Right lobe of liver (tissue), 6 donors: Measurements from ENCODE around the gene ZNF618. TPM values are rescaled to one million over a fixed set of nuclear protein-coding genes. Genes with fewer than 3 reads are reported as not detected.

ENCODE experiments used
- ATAC-seq, 4 donors: fragments of 200-7000 bp; cut with Tn5 transposase; one replicate each; pipeline ENCODE4 v1.9.1; 2020; ENCODE audit warnings: mild to moderate bottlenecking in 4 of 4, moderate library complexity in 4 of 4
- DNase-seq, 3 donors: peaks; one replicate each; pipeline ENCODE4 v3.0.0-alpha.2; 2020
- H3K27ac ChIP-seq, 3 donors: fragments of 200-600 bp; one replicate each; pipeline ENCODE4 v1.8.0; 2022
- H3K27me3 ChIP-seq, 2 donors: fragments of 200-600 bp; one replicate each; pipeline ENCODE4 v1.8.0; 2022
- H3K36me3 ChIP-seq, 4 donors: fragments of 200-600 bp; sonication (generic) in 1 of 4; one replicate each; pipeline versions ENCODE4 v1.5.1 to v1.8.0; 2017 to 2022; ENCODE audit warnings: control low read depth in 1 of 4
- H3K4me1 ChIP-seq, 4 donors: fragments of 200-600 bp; sonication (generic) in 1 of 4; one replicate each; pipeline versions ENCODE4 v1.5.1 to v1.8.0; 2017 to 2022; ENCODE audit warnings: control low read depth in 1 of 4
- H3K4me3 ChIP-seq, 3 donors: fragments of 200-600 bp; one replicate each; pipeline ENCODE4 v1.8.0; 2022
- H3K9me3 ChIP-seq, 4 donors: fragments of 200-600 bp; sonication (generic) in 1 of 4; one replicate each; pipeline versions ENCODE4 v1.5.1 to v1.8.0; 2017 to 2022; ENCODE audit warnings: control low read depth in 1 of 4
- POLR2A ChIP-seq: fragments of 450-650 bp; IDR thresholded peaks from one replicate; pipeline ENCODE4 v1.6.1; 2017; ENCODE audit warnings: antibody characterized with exemption, mild to moderate bottlenecking
- WGBS: methylation state at CpG from one replicate; pipeline ENCODE4 v1.1.6; 2018; ENCODE audit warnings: low coverage, low lambda C conversion rate; ENCODE audit not compliant: insufficient coverage; ENCODE audit errors: missing lambda C conversion rate; 5-methylcytosine and 5-hydroxymethylcytosine counted together
- intact Hi-C, 2 donors: fragments of 100-400 bp; cut with DNase I; formaldehyde crosslinking; loops; one replicate each; pipeline versions ENCODE4 v1.11.2 to v1.14.1; 2022
- total RNA-seq, 6 experiments: library from RNA; depleted of rRNA in 2 of 6; stranded (reverse); fragments of >200 nt in 2 of 6; fragmentation: NEBNext Ultra II Directional in 3 of 6; extraction: Animal tissue kit (Norgen Biotek cat#: 25700) in 3 of 6; gene quantifications; one replicate each; pipeline versions ENCODE4 v1.1.0 to v1.2.4, GENCODE V29; 2016 to 2023
- TF ChIP-seq, protein P1 (sequence below), 4 donors: fragments of 200-600 bp in 3 of 4; fragments of 450-650 bp in 1 of 4; IDR thresholded peaks; one replicate each; pipeline versions ENCODE4 v1.5.1 to v1.8.0; 2016 to 2022; ENCODE audit warnings: antibody characterized with exemption in 4 of 4, mild to moderate bottlenecking in 2 of 4
- donor health status: DM: no; HTN: yes; CAD: no.
- donor health status: DM: no; HTN: no; CAD: no.
- donor health status: DM: no; HTN: no; CAD: no.
- donor health status: DM: no; HTN: yes; CAD: no.
- donor health status: DM: no; HTN: yes; CAD: no.

The ZNF618 gene
- total RNA-seq, 6 experiments from 2014 or later = 2.9 to 7.9 (median 6.0) TPM

DNA sequence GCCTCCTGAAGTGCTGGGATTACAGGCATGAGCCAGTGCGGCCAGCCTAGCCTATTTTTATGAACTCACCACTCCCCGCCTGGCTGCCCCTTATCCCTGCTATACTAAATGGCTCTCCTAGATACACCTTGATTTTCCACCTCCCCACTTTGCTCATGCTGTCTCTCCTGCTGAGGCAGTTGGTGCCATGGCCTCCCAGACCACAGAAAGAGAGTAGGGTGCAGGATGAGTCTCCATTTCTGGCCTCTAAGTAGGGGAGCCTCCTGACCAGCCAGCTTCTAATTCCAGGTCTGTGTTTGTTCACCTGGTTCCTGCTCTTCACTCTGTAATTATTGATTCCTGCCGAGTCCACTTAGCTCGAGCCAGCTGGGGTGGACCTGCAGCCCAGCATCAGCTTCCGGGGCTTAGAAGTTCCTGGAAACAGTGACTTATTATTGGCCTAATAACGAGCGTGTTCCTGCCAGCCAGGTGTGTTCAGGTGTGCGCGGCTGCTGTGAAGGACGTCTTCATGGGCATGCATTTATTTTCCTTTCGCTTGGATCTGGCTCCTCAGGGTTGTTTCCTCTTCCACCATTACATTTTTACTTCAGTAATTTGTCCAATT, 34.0 kb downstream of the ZNF618 start:
- Histone ChIP-seq H3K36me3 (no peaks in the 10 kb centered on the region), H3K27ac (peak overlapping the region; percentile 29 to 55 (median 43)), H3K4me3 (no peak overlapping the region), H3K4me1 (peaks cover 0 to 31% (median 12%) of the 10 kb centered on the region in 4 donors), H3K9me3 (no peaks in the 10 kb centered on the region), H3K27me3 (no peaks in the 10 kb centered on the region)
- intact Hi-C loops = no loop called here
- DNase-seq (peak; percentile 62 to 76 (median 64)), ATAC-seq (peak; percentile 75 to 88 (median 84))
- WGBS = 34% methylated on average over 10 of the region's 11 CpGs
- TF ChIP-seq POLR2A = peak; percentile 34
- TF ChIP-seq, protein P1, sequence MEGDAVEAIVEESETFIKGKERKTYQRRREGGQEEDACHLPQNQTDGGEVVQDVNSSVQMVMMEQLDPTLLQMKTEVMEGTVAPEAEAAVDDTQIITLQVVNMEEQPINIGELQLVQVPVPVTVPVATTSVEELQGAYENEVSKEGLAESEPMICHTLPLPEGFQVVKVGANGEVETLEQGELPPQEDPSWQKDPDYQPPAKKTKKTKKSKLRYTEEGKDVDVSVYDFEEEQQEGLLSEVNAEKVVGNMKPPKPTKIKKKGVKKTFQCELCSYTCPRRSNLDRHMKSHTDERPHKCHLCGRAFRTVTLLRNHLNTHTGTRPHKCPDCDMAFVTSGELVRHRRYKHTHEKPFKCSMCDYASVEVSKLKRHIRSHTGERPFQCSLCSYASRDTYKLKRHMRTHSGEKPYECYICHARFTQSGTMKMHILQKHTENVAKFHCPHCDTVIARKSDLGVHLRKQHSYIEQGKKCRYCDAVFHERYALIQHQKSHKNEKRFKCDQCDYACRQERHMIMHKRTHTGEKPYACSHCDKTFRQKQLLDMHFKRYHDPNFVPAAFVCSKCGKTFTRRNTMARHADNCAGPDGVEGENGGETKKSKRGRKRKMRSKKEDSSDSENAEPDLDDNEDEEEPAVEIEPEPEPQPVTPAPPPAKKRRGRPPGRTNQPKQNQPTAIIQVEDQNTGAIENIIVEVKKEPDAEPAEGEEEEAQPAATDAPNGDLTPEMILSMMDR (IDR thresholded peaks at IDR 0.05) = no peak

DNA sequence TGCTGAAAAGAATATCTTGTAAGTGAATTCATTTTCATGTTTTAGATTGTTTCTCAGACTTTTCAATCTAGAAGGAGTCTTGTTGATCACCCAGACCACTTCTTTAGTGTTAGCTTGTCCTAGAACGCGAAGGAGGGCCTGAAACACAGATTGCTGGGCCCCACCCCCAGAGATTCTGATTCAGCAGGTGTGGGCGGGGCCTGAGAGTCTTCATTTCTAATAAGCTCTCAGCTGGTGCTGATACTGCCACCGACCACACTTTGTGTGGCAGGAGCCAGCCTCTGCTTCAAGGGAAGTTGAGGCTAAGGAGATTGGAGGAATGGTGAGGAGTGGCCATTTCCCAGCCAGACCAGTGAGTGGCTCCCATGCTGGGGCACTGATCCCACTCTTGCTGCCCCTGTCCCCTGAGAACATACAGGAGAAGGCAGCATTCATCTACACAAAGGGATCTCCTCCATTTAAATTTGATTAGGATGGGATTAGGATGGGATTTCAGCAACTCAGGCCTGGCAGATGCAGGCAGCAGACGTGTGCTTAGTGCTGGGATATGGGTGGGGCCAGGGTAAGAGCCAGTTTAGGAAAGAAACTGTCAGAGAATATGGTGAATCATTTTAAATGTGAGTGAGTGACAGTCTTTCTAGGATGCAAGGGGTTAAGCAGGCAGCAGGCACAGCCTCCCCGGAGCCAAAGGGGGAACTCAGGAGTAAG, 35.9 kb downstream of the ZNF618 start:
- Histone ChIP-seq H3K36me3 (no peaks in the 10 kb centered on the region), H3K4me3 (no peak overlapping the region), H3K4me1 (peaks cover 0 to 31% (median 12%) of the 10 kb centered on the region in 4 donors), H3K27ac (no peak overlapping the region), H3K9me3 (no peaks in the 10 kb centered on the region), H3K27me3 (no peaks in the 10 kb centered on the region)
- ATAC-seq (no peak), DNase-seq (no peak)
- intact Hi-C loops = no loop called here
- 62% methylated on average over 4 of the region's 6 CpGs for WGBS
- no peak for TF ChIP-seq POLR2A
- TF ChIP-seq, protein P1 (IDR thresholded peaks at IDR 0.05) = no peak

DNA sequence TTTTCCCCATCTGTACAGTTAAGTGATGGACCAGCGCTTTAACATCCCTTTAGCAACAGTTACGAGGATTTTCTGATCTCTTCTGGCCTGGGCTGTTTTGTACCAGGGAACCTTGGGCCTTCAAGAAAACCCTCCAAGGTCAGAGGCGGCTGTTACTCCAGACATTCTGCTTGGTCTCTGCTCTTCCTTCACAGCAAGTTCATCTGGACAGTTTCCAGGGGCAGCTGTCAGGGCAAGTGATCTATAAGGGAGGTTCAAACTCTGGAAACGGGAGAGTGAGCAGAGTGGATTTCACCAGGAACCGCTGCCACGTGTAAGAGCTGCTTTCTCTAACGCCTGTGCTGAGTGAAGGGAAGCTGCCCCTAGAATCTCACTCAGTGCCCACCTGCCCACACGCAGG, 36.7 kb downstream of the ZNF618 start:
- no peak for DNase-seq
- 19% methylated on average over 6 of the region's 8 CpGs for WGBS

DNA sequence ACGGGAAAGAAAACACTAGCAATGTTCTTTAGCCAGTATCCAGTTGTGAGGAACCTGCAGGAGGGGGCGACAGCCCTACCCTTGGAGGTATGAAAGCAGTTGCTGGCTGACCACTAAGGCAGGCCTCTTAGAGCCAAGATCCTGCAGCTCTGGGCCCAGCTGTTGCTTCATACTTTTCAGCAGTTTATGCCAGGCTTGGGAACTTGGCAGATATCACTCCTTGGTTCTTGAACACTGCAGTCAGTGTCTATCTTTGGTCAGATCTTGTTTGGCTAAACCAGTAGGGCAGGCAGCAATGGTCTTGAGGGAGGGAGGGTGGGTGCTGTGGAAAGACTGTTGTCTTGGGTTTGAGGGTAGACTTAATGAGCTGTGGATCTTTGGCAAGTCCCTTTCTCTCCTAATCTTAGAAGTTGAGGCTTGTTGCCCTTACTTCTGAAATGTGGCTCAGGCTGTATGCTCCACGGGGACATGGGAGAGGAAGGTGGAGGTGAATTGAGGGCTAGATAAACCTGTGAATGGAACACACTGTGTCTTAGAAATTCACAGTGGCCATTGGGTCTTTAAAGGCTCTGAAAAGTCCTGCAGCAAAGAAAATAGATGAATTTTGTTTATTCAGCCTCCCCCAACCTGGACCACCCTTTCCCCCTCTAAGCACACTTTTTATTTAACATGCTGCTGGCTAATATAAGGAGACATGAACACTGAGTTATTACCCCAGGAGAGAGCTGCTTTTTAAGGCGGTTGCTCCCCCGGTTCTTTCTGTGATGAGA, 37.5 kb downstream of the ZNF618 start:
- WGBS = 90% methylated on average over 3 of the region's 5 CpGs
- no peaks in the 10 kb centered on the region for H3K36me3 ChIP-seq
- TF ChIP-seq, protein P1 (IDR thresholded peaks at IDR 0.05) = no peak
- no peak for TF ChIP-seq POLR2A
- ATAC-seq = peak; percentile 58 to 92 (median 72)
- H3K9me3 ChIP-seq = no peaks in the 10 kb centered on the region
- intact Hi-C loops = no loop called here
- H3K27ac ChIP-seq = peak overlapping the region in 1 of 3 donors; percentile 33
- peak in 1 of 3 donors; percentile 72 for DNase-seq
- peaks cover 0 to 31% (median 12%) of the 10 kb centered on the region in 4 donors for H3K4me1 ChIP-seq
- H3K4me3 ChIP-seq = no peak overlapping the region
- H3K27me3 ChIP-seq = no peaks in the 10 kb centered on the region

More for the DNA sequence above, 36.7 kb downstream of the ZNF618 start:
- peak in 2 of 4 donors; percentile 13 to 16 for ATAC-seq
- H3K27ac ChIP-seq = peak overlapping the region in 1 of 3 donors; percentile 33
- intact Hi-C loops = no loop called here
- H3K9me3 ChIP-seq = no peaks in the 10 kb centered on the region
- no peaks in the 10 kb centered on the region for H3K36me3 ChIP-seq
- no peak for TF ChIP-seq POLR2A
- TF ChIP-seq, protein P1 (IDR thresholded peaks at IDR 0.05) = no peak
- H3K27me3 ChIP-seq = no peaks in the 10 kb centered on the region
- H3K4me3 ChIP-seq = no peak overlapping the region
- peaks cover 0 to 31% (median 12%) of the 10 kb centered on the region in 4 donors for H3K4me1 ChIP-seq
